Measurements from ENCODE around the gene TMEM171. TPM values are rescaled to one million over a fixed set of nuclear protein-coding genes. Genes with fewer than 3 reads are reported as not detected.

The TMEM171 gene
- total RNA-seq = 100 to 1,000 TPM in 1 of 2 donors, 10 to 100 TPM in 1; 77.4 to 104 TPM
- long read RNA-seq, transcript TMEM171-202 (4 exons, 1,535 nt) = major isoform, 49 of 81 reads
- long read RNA-seq, transcript TMEM171-201 (4 exons, 1,247 nt) = minor isoform, 23 of 81 reads
- long read RNA-seq, partial matches to known transcripts = 3 of 81 reads
- long read RNA-seq, other reads (novel, unspliced or antisense) = 6 of 81 reads

- DNase-seq = peak; percentile 80 to 85
- intact Hi-C loops (cut with DNase I, micrococcal nuclease) = no loop called here
- ATAC-seq = peak; percentile 66
Measured at GRCh38 chr5:73120222-73121118, at the start of gene TMEM171. TMEM171 (plus strand) TSS chr5:73120575; CDS start chr5:73123374, 2,799 bp downstream.

- intact Hi-C loops (cut with DNase I, micrococcal nuclease) = no loop called here
- no peak for ATAC-seq
- DNase-seq = no peak
Measured at GRCh38 chr5:73081093-73081492, 39.3 kb upstream of the TMEM171 start.

- ATAC-seq = no peak
- intact Hi-C loops (cut with DNase I, micrococcal nuclease) = no loop called here
Measured at GRCh38 chr5:73088026-73088425, 32.3 kb upstream of the TMEM171 start.

GRCh38 chr5:73093943-73094342, 26.4 kb upstream of the TMEM171 start:
- peak; percentile 78 for ATAC-seq
- DNase-seq = no peak
- intact Hi-C loops (cut with DNase I, micrococcal nuclease) = no loop called here

More at GRCh38 chr5:73088026-73088425, 32.3 kb upstream of the TMEM171 start:
- no peak for DNase-seq

- intact Hi-C loops (cut with DNase I, micrococcal nuclease) = no loop called here
- ATAC-seq (no peak), DNase-seq (no peak)
Measured at GRCh38 chr5:73094415-73094814, 26.0 kb upstream of the TMEM171 start.

- ATAC-seq = peak; percentile 19
- DNase-seq = no peak
- intact Hi-C loops (cut with DNase I, micrococcal nuclease) = no loop called here
Measured at GRCh38 chr5:73095564-73096238, 24.7 kb upstream of the TMEM171 start.

GRCh38 chr5:73096239-73096575, 24.2 kb upstream of the TMEM171 start:
- intact Hi-C loops (cut with DNase I, micrococcal nuclease) = no loop called here
- ATAC-seq (peak; percentile 28), DNase-seq (no peak)

- intact Hi-C loops (cut with DNase I, micrococcal nuclease) = no loop called here
- DNase-seq = no peak
- no peak for ATAC-seq
Measured at GRCh38 chr5:73097740-73098139, 22.6 kb upstream of the TMEM171 start.

GRCh38 chr5:73100109-73100508, 20.3 kb upstream of the TMEM171 start:
- no peak for ATAC-seq
- intact Hi-C loops (cut with DNase I, micrococcal nuclease) = no loop called here

GRCh38 chr5:73103870-73104299, 16.5 kb upstream of the TMEM171 start:
- no peak for DNase-seq
- intact Hi-C loops (cut with DNase I, micrococcal nuclease) = no loop called here
- peak; percentile 64 for ATAC-seq

More at GRCh38 chr5:73100109-73100508, 20.3 kb upstream of the TMEM171 start:
- DNase-seq = no peak

GRCh38 chr5:73104326-73104725, 16.0 kb upstream of the TMEM171 start:
- DNase-seq (no peak), ATAC-seq (no peak)
- intact Hi-C loops (cut with DNase I, micrococcal nuclease) = no loop called here

- no peak for DNase-seq
- intact Hi-C loops (cut with DNase I, micrococcal nuclease) = no loop called here
- ATAC-seq = no peak
Measured at GRCh38 chr5:73106335-73106734, 14.0 kb upstream of the TMEM171 start.

- ATAC-seq (no peak), DNase-seq (no peak)
- intact Hi-C loops (cut with DNase I, micrococcal nuclease) = no loop called here
Measured at GRCh38 chr5:73110190-73110589, 10.2 kb upstream of the TMEM171 start.

- no peak for DNase-seq
- intact Hi-C loops (cut with DNase I, micrococcal nuclease) = no loop called here
- ATAC-seq = no peak
Measured at GRCh38 chr5:73111536-73111935, 8.8 kb upstream of the TMEM171 start.

GRCh38 chr5:73112359-73112758, 8.0 kb upstream of the TMEM171 start:
- no peak for DNase-seq
- intact Hi-C loops (cut with DNase I, micrococcal nuclease) = no loop called here
- no peak for ATAC-seq

GRCh38 chr5:73114044-73114688, 6.2 kb upstream of the TMEM171 start:
- DNase-seq (no peak), ATAC-seq (no peak)
- intact Hi-C loops (cut with DNase I, micrococcal nuclease) = no loop called here

- DNase-seq = no peak
- intact Hi-C loops (cut with DNase I, micrococcal nuclease) = no loop called here
- peak; percentile 11 for ATAC-seq
Measured at GRCh38 chr5:73115399-73116051, 4.8 kb upstream of the TMEM171 start.

- intact Hi-C loops (cut with DNase I, micrococcal nuclease) = no loop called here
- DNase-seq = no peak
- ATAC-seq = no peak
Measured at GRCh38 chr5:73116506-73116905, 3.9 kb upstream of the TMEM171 start.

Measured in left colon (tissue), 2 donors.